CD8-positive, alpha-beta memory T cell (primary cell): ENCODE measurements around the gene OPN4. TPM values are rescaled to one million over a fixed set of nuclear protein-coding genes. Genes with fewer than 3 reads are reported as not detected.
A peak's percentile ranks its signal among the peaks of the same experiment; 100 is the strongest.

Experiments used
- CTCF ChIA-PET: fragments of 350-600 bp; sonication (Branson Sonifier 250); formaldehyde crosslinking; loops from one replicate; lab custom pipeline; 2021; ENCODE audit warnings: antibody characterized with exemption; lab: Charles Lee
- POLR2A ChIA-PET: fragments of 350-600 bp; sonication (Branson Sonifier 250); formaldehyde crosslinking; loops from one replicate; lab custom pipeline; 2021; ENCODE audit warnings: antibody characterized with exemption; lab: Charles Lee
- DNase-seq, 5 donors: peaks; one replicate each; pipeline versions ENCODE4 v3.0.0 to v3.0.0-alpha.2; 2020 to 2022; ENCODE audit warnings: mixed read lengths in 1 of 5
- H3K27ac ChIP-seq: one replicate; pipeline ENCODE4 v1.7.0; 2013; ENCODE audit warnings: low read depth, mild to moderate bottlenecking, low read length, moderate library complexity
- H3K27me3 ChIP-seq: 2 replicates; pipeline ENCODE4 v1.7.0; 2013; ENCODE audit warnings: low read length, mild to moderate bottlenecking; ENCODE audit not compliant: insufficient read depth, poor library complexity, severe bottlenecking
- H3K36me3 ChIP-seq: 2 replicates; pipeline ENCODE4 v1.7.0; 2013; ENCODE audit warnings: mild to moderate bottlenecking, low read length, moderate library complexity; ENCODE audit not compliant: insufficient read depth
- H3K4me1 ChIP-seq: 2 replicates; pipeline ENCODE4 v1.7.0; 2013; ENCODE audit warnings: mild to moderate bottlenecking, low read length, moderate library complexity; ENCODE audit not compliant: insufficient read depth
- H3K4me3 ChIP-seq: 2 replicates; pipeline ENCODE4 v1.7.0; 2013; ENCODE audit warnings: mild to moderate bottlenecking, low read length
- H3K9me3 ChIP-seq: 2 replicates; pipeline ENCODE4 v1.7.0; 2013; ENCODE audit warnings: mild to moderate bottlenecking, low read length
- H3K27ac Mint-ChIP-seq, 8 donors: one replicate each; pipeline ENCODE4 v1.8.0; 2020 to 2021; ENCODE audit warnings: mixed read lengths in 8 of 8, mild to moderate bottlenecking in 6 of 8, inconsistent platforms in 3 of 8, moderate library complexity in 3 of 8
- H3K27me3 Mint-ChIP-seq, 2 donors: one replicate each; pipeline ENCODE4 v1.8.0; 2020 to 2021; ENCODE audit warnings: mixed read lengths in 2 of 2, mild to moderate bottlenecking in 1 of 2, moderate library complexity in 1 of 2
- H3K36me3 Mint-ChIP-seq, 3 donors: one replicate each; pipeline ENCODE4 v1.8.0; 2020 to 2021; ENCODE audit warnings: mixed read lengths in 3 of 3, inconsistent platforms in 1 of 3, mild to moderate bottlenecking in 1 of 3
- H3K4me1 Mint-ChIP-seq, 3 donors: one replicate each; pipeline ENCODE4 v1.8.0; 2020 to 2021; ENCODE audit warnings: mixed read lengths in 3 of 3, inconsistent platforms in 1 of 3, mild to moderate bottlenecking in 1 of 3
- H3K4me3 Mint-ChIP-seq, 7 donors: one replicate each; pipeline ENCODE4 v1.8.0; 2020 to 2021; ENCODE audit warnings: mixed read lengths in 7 of 7, mild to moderate bottlenecking in 6 of 7, moderate library complexity in 4 of 7, inconsistent platforms in 2 of 7
- H3K9me3 Mint-ChIP-seq, 5 donors: one replicate each; pipeline ENCODE4 v1.8.0; 2020 to 2022; ENCODE audit warnings: mixed read lengths in 5 of 5, mild to moderate bottlenecking in 3 of 5, moderate library complexity in 2 of 5, inconsistent platforms in 1 of 5
- polyA plus RNA-seq: library from polyadenylated mRNA; unstranded; fragments of 300-500 nt; fragmentation: Illumina TruSeq; gene quantifications from one replicate; pipeline ENCODE4 v1.2.3, GENCODE V29; 2021
- total RNA-seq, 2 experiments: library from RNA; stranded (reverse); gene quantifications; one replicate each; pipeline ENCODE4 v1.2.3, GENCODE V29; 2021

OPN4 gene
- total and polyA plus RNA-seq, 3 experiments from 2014 or later, result not detected

GRCh38 chr10:86698207-86698940 is 44.0 kb downstream of the OPN4 start:
- Mint-ChIP-seq H3K27ac (no peak overlapping the region), H3K36me3 (no peaks in the 10 kb centered on the region), H3K9me3 (no peaks in the 10 kb centered on the region), H3K27me3 (peaks cover 0 to 4% of the 10 kb centered on the region in 2 donors), H3K4me3 (no peak overlapping the region), H3K4me1 (peaks cover 0 to 3% (median 0%) of the 10 kb centered on the region in 3 donors)
- no peak for DNase-seq
- no peak overlapping the region for H3K27ac ChIP-seq
- POLR2A ChIA-PET, result no interaction called here
- no peaks in the 10 kb centered on the region for H3K4me1 ChIP-seq
- no peaks in the 10 kb centered on the region for H3K36me3 ChIP-seq
- H3K4me3 ChIP-seq, result no peak overlapping the region
- CTCF ChIA-PET, result interaction anchor here (1.3 kb wide), 1 partner anchor 200 kb away, joined by 3 read pairs; no protein-coding TSS in a partner anchor
- no peaks in the 10 kb centered on the region for H3K9me3 ChIP-seq
- no peaks in the 10 kb centered on the region for H3K27me3 ChIP-seq

DNA sequence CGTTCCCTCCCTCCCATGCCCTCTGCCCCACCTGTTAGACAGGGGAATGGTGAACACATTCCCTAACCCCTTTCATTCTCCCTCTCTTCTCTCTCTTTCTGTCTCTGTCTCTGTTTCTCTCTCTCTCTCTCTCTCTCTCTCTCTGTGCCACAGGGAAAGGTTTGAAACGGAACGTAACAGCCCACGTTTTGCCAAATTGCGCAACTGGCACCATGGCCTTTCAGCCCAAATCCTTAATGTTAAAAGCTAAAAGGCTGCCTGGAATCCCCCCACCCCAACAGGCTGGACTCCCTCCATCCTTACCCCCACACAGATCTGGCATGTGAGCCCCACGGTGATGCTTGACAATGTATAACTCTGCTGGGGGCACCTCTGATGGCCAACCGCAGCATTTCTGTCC is 44.8 kb downstream of the OPN4 start:
- H3K27ac Mint-ChIP-seq, result no peak overlapping the region
- Histone ChIP-seq H3K27ac (no peak overlapping the region), H3K9me3 (no peaks in the 10 kb centered on the region), H3K27me3 (no peaks in the 10 kb centered on the region), H3K4me1 (no peaks in the 10 kb centered on the region), H3K4me3 (no peak overlapping the region), H3K36me3 (no peaks in the 10 kb centered on the region)
- no peak for DNase-seq
- POLR2A ChIA-PET, result no interaction called here
- no peak overlapping the region for H3K4me3 Mint-ChIP-seq
- H3K9me3 Mint-ChIP-seq, result no peaks in the 10 kb centered on the region
- CTCF ChIA-PET, result interaction anchor here (1.3 kb wide), 1 partner anchor 200 kb away, joined by 3 read pairs; no protein-coding TSS in a partner anchor
- peaks cover 0 to 2% of the 10 kb centered on the region in 2 donors for H3K27me3 Mint-ChIP-seq
- H3K4me1 Mint-ChIP-seq, result no peaks in the 10 kb centered on the region
- no peaks in the 10 kb centered on the region for H3K36me3 Mint-ChIP-seq

DNA sequence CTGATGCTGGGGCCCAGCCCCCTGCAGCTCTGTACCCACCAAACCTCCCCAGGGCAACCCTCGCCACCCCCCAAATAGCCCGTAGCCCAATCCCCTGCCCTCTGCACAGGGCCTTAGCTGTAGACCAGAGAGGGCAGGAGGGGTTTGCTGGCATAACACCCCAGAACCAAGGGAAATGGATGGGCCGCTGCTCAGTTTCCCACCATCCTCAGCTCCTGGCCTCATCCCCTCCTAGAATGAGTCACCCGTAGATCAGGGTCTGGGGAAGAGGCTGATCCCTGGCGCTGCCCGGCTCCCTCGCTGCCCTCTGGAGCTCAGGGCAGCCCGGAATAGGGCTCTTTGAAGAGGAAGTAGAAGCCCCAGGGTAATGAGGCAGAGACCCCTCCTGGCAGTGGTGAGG is 45.2 kb downstream of the OPN4 start:
- ChIA-PET CTCF (interaction anchor here (1.3 kb wide), 1 partner anchor 199 kb away, joined by 3 read pairs; no protein-coding TSS in a partner anchor), POLR2A (no interaction called here)
- H3K4me3 ChIP-seq, result no peak overlapping the region
- H3K27me3 Mint-ChIP-seq, result peaks cover 0 to 2% of the 10 kb centered on the region in 2 donors
- no peak overlapping the region for H3K4me3 Mint-ChIP-seq
- H3K4me1 ChIP-seq, result no peaks in the 10 kb centered on the region
- H3K9me3 Mint-ChIP-seq, result no peaks in the 10 kb centered on the region
- no peaks in the 10 kb centered on the region for H3K36me3 Mint-ChIP-seq
- H3K9me3 ChIP-seq, result no peaks in the 10 kb centered on the region
- no peaks in the 10 kb centered on the region for H3K27me3 ChIP-seq
- no peak for DNase-seq
- no peaks in the 10 kb centered on the region for H3K4me1 Mint-ChIP-seq
- no peak overlapping the region for H3K27ac Mint-ChIP-seq
- H3K36me3 ChIP-seq, result no peaks in the 10 kb centered on the region
- H3K27ac ChIP-seq, result no peak overlapping the region

DNA sequence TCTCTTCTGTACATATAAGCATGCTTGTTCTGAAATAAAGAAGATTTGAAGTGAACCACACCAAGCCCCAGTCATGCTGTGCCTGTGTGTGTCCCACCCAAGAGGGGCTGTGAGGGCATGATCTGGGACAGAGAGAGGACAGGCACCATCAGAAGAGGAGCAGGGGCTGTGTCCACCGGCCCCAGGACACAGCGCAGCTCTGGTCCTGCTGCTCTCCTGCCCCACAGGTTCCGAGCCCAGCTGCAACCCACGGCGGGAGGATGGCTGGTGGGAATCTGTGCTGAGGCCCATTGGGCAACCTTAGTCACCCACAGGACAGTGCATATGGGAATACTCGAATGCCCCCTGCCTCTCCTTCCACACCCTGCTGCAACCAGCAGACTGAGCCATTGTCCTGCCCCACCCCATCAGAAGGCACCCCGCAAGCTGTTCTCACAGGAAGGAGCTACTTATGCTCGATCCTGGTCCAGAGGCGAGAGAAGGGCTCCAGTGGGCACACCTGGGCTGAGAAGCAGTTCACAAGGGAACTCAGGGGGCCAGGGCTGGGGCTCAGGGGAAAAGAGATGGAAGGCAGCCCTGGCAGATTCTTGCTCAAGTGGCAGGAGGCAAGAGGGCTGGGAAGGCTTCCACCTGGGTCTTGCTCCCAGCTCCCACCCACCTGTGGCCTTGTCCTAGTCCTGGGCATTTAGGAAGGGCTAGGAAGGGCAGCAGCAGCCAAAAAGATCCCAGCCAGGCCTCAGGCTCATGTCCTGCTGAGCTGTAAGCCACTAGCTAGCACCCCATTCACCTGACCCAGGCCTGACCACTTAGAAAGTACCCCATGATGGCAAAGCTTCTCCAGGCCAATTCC is 45.9 kb downstream of the OPN4 start:
- CTCF ChIA-PET, result no interaction called here

DNA sequence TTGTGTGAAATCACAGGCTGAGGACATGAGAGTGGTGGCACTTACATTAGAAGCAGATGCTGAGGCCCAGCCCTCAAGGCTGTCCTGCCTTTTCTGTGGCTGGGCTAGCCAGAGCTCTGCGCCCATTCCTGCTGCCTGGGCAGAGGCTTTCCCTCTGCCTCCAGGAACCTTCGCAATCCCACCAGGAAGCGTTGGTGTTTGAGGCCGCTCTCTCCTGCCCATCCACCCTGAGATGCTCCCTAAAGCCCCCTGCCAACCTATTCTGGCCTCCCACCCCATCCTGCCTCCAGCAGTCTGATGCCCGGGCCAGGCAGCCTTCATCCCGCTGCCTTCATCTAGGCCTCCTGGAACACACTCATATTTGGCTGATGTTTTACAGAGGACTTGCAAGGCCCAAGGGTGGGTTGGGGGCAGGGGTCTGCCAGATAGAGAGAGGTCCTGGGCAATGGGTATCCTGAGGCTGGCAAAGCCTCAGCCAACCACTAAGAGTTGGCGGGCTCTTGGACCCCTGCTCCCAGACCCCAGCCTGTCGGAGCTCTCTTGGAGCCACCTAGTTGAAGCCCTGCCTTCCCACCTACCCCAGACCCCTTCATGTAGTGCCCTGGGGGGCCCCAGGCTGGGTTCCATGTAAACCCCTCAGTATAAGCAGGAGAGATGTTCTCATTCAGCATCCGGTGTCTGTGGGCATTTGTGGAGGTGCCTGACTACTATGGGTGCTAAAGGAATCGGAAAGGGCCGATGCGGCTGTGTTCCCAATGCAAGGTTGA is 46.7 kb downstream of the OPN4 start:
- H3K4me3 ChIP-seq, result no peak overlapping the region
- CTCF ChIA-PET, result no interaction called here
- Mint-ChIP-seq H3K27ac (no peak overlapping the region), H3K4me1 (no peaks in the 10 kb centered on the region), H3K9me3 (no peaks in the 10 kb centered on the region), H3K4me3 (no peak overlapping the region), H3K27me3 (peaks cover 0 to 2% of the 10 kb centered on the region in 2 donors), H3K36me3 (no peaks in the 10 kb centered on the region)
- POLR2A ChIA-PET, result no interaction called here
- DNase-seq, result peak in 1 of 5 donors; percentile 35
- no peak overlapping the region for H3K27ac ChIP-seq
- H3K27me3 ChIP-seq, result no peaks in the 10 kb centered on the region
- no peaks in the 10 kb centered on the region for H3K9me3 ChIP-seq
- H3K36me3 ChIP-seq, result no peaks in the 10 kb centered on the region
- H3K4me1 ChIP-seq, result no peaks in the 10 kb centered on the region

More for the DNA sequence above, 45.9 kb downstream of the OPN4 start:
- no peaks in the 10 kb centered on the region for H3K4me1 Mint-ChIP-seq
- no peak for DNase-seq
- no peak overlapping the region for H3K4me3 Mint-ChIP-seq
- no peak overlapping the region for H3K4me3 ChIP-seq
- H3K27ac Mint-ChIP-seq, result no peak overlapping the region
- H3K27me3 Mint-ChIP-seq, result peaks cover 0 to 2% of the 10 kb centered on the region in 2 donors
- POLR2A ChIA-PET, result no interaction called here
- H3K9me3 Mint-ChIP-seq, result no peaks in the 10 kb centered on the region
- H3K27ac ChIP-seq, result no peak overlapping the region
- H3K9me3 ChIP-seq, result no peaks in the 10 kb centered on the region
- no peaks in the 10 kb centered on the region for H3K36me3 ChIP-seq
- no peaks in the 10 kb centered on the region for H3K36me3 Mint-ChIP-seq
- no peaks in the 10 kb centered on the region for H3K27me3 ChIP-seq
- H3K4me1 ChIP-seq, result no peaks in the 10 kb centered on the region

GRCh38 chr10:86703176-86703575 is 48.8 kb downstream of the OPN4 start:
- Histone ChIP-seq H3K4me3 (no peak overlapping the region), H3K27ac (no peak overlapping the region), H3K9me3 (no peaks in the 10 kb centered on the region), H3K27me3 (no peaks in the 10 kb centered on the region), H3K4me1 (no peaks in the 10 kb centered on the region), H3K36me3 (no peaks in the 10 kb centered on the region)
- CTCF ChIA-PET, result no interaction called here
- H3K27me3 Mint-ChIP-seq, result peaks cover 0 to 2% of the 10 kb centered on the region in 2 donors
- no peaks in the 10 kb centered on the region for H3K9me3 Mint-ChIP-seq
- H3K36me3 Mint-ChIP-seq, result no peaks in the 10 kb centered on the region
- H3K27ac Mint-ChIP-seq, result no peak overlapping the region
- H3K4me1 Mint-ChIP-seq, result no peaks in the 10 kb centered on the region
- DNase-seq, result no peak
- POLR2A ChIA-PET, result interaction anchor here (0.5 kb wide), 1 partner anchor 259 kb away, joined by 5 read pairs; no protein-coding TSS in a partner anchor
- H3K4me3 Mint-ChIP-seq, result no peak overlapping the region

DNA sequence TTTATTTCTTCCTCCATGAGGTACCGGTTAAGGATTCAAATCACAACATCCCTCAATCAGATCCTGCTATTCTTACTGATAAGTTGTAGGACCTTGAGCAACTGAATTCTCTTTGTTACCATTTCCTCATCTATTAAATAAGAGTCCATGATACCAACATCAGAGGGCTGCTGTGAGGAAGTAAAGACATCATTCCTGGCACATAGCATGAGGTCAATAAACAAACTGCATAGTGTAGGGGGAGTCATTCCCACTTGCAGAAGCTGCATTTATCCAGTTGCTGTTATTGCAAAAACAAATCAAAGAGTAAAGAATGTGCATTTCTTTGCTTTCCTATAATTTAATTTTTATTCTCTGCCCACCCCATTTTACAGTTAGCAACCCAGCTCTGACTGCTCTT is 50.8 kb downstream of the OPN4 start:
- Histone ChIP-seq H3K9me3 (no peaks in the 10 kb centered on the region), H3K27me3 (no peaks in the 10 kb centered on the region), H3K36me3 (no peaks in the 10 kb centered on the region), H3K4me3 (no peak overlapping the region), H3K27ac (no peak overlapping the region), H3K4me1 (no peaks in the 10 kb centered on the region)
- H3K4me1 Mint-ChIP-seq, result peaks cover 0 to 3% (median 2%) of the 10 kb centered on the region in 3 donors
- H3K27ac Mint-ChIP-seq, result no peak overlapping the region
- ChIA-PET CTCF (interaction anchor here (1.1 kb wide), 1 partner anchor 194 kb away, joined by 3 read pairs; no protein-coding TSS in a partner anchor), POLR2A (no interaction called here)
- no peaks in the 10 kb centered on the region for H3K9me3 Mint-ChIP-seq
- DNase-seq, result no peak
- peaks cover 0 to 2% of the 10 kb centered on the region in 2 donors for H3K27me3 Mint-ChIP-seq
- no peaks in the 10 kb centered on the region for H3K36me3 Mint-ChIP-seq
- H3K4me3 Mint-ChIP-seq, result no peak overlapping the region
